M059J (cell line): ENCODE data around the gene ALPL. TPM values are rescaled to one million over a fixed set of nuclear protein-coding genes. Genes with fewer than 3 reads are reported as not detected.
"Not testable (repeated sequence)": the region's sequence is repeated elsewhere in the genome, so short reads cannot be mapped to it uniquely, and the experiment has no call there.

ENCODE experiments used
- DNase-seq: peaks from one replicate; pipeline ENCODE4 v3.0.0-alpha.2; 2012; ENCODE audit warnings: low read depth
- total RNA-seq: library from RNA; depleted of rRNA; stranded (reverse); fragments of >200 nt; shearing (Covaris generic); gene quantifications from 2 replicates; pipeline ENCODE4 v1.2.3, GENCODE V29; 2014

ALPL gene
- total RNA-seq, 1 experiment from 2014 or later, result 0.71 TPM

DNA sequence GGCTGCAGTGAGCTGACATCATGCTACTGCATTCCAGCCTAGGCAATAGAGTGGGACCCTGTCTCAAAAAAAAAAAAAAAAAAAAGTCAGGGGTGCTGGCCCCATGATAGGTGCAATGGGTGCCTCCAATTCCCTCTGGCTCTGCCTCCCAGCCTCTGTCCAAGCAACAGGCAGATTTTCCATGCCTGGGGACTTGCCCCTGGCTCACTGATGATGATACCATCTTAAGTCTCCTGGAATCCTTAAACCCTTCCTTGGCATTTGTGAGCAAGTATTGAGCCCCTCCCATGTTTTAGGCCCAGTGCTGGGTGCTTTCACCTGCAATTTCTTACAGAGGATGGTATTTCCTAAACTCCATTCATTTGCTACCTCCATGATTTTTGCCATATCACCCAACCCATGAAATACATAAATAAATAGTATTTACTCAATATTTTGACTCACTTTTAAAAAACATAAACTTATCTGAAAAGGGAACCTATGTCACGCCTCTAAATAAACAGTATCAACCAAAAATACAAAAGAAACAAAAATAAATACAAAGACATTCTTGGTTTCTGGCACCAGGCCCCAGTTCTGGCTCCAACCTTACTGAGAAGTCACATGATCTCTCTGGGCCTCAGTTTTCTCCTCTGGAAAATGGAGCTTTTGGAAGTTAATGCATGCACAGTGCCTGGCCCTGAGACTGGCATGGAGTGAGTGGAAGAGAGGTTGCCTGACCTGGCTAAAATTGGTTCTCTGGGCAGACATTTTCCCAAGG is 1.5 kb upstream of the ALPL start:
- DNase-seq, result no peak

DNA sequence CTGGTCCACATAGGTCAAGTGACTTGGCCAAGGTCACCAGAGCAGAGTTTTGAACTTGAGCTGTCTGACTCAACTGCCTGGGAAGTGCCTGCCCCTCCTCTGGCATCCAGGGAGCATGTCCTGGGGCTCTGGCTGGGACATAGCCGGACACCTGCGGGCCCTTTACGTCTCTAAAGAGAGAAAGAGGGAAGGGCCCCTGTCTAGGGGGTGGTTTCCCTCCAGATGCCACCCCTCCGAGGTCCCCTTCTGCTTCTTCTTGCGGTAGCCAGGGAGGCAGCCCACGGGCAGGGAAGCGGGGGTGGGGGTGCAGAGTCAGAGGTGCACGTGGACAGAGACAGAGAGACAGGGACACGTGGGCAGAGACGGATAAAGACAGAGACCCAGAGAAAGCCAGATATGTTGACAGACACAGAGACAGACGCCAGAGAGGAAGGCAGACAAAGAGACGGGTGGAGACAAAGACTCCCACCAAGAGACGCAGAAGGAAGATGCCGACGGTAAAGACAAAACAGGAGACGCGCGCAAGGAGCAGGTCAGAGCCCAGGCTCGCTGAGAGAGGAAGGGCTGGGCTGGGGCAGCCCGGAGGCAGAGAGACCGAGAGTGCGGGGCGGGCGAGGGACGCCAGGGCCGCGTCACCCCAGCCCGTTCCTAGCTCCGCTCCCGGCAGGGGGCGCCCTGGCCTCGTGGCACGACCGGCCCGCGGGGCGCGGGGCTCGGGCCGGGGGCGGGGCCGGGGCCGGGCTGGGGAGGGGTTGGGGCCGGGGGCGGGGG is 458 bp upstream of the ALPL start:
- DNase-seq, result peak; percentile 37

DNA sequence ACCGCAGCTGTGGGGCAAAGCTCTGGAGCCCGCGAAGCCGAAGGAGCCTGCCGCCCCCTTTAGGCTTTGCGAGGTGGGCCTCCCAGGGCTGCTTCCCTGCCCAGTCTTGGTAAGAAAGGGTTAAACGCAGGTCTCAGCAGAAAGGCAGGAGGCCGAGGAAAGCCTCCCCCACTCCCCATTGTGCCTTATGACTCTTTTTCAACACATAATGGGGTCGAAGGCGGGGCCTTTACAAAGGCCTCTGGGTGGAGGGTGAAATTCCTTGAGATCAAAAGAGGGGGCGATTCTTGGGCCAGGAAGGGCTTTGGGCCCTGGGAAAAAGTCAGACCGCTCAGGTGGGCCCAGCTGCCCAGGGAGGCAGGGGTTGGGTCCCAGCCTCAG is 880 bp downstream of the ALPL start:
- DNase-seq, result no peak

DNA sequence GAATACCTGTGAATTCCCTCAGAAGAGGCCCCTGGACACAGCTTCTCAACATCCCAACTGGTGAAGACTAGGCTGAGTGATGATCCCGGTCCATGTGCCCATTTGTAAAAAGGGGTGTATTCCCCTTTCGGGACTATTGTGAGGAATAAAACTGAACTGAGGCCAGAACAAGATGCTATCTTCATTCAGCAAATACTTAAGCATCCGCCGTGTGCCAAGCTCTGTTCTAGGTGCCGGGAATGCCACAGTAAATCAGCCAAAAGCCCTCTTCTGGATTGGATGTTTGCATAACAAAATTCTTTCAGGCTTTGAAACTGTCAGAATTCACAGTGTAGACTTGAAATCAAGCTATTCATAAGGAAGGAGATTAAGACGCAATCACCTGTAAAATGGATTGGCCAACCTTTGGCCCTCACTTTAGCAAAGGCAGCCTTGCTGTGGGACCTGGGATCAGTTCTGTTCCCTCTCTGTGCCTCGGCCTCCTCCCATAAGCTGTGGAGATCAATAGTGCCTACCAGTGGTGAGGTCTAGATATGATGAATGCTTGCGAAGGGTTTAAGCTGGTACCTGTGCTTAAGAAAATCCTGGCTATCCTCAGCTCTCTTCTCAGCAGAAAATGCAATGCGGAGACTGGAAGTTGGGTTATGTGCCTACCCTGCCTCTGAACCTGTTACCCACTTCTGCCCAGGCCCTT is 1.8 kb downstream of the ALPL start:
- DNase-seq, result no peak

DNA sequence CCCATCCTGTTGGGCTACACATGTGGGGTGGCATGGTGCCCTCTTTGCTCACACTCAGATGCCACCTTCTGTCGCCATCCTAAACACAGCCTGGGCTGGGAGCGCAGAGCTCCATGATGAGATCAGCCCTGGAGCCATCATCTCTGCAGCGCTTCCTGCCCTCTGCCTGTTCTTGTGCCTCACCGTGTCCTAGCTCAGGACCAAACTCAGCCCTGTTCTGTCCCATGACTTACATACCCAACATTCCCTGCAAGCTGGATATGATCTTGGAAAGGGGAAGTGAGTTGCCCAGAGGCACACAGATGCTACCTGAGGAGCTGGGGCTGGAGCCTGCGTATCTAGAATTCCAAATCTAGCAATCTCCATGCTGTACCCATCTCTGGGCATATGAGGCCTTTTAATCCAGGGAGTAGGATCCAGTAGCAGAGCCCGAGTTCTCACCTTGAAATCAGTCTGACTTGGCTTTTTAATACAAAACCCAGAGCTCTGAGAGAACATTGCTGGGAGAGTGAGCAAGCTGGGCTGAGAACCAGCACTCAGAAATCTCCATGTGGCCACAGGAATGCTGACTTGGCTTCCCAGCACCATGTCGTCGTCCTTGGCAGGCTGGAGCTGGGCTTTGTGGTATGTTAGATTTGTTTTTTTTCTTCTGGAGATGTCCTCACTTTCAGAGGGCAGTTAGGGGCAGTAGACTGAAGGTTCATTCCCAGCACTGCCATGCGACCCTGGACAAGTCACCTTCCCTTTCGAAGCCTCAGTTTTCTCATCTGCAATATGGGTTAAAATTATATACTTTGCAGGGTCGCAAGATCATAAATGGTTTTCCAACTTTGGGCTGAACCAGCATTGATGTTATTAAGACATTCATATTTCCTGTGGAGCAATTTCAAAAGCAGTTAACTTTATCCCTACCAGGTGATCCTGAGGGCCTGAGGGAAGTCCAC is 2.6 kb downstream of the ALPL start:
- DNase-seq, result peak; percentile 91

DNA sequence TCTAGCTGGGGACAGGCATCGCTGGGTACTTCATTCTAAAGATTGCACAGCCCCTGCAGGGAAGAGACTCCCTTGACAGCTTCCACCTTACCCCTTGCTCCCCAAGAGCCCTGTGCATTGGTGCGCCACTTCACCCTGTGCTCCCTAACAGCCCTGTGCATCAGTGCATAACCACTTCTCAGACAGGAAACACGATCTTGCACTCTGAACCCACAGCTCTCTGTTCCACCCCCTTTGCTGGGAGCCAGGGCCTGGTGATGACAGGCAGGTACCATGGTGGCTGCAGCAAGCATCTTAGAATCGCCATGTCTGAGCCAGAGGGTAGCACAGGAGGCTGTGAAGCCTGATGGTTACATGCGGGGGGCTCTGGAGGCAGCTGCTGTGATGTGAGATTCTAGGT is 5.0 kb downstream of the ALPL start:
- no peak for DNase-seq

DNA sequence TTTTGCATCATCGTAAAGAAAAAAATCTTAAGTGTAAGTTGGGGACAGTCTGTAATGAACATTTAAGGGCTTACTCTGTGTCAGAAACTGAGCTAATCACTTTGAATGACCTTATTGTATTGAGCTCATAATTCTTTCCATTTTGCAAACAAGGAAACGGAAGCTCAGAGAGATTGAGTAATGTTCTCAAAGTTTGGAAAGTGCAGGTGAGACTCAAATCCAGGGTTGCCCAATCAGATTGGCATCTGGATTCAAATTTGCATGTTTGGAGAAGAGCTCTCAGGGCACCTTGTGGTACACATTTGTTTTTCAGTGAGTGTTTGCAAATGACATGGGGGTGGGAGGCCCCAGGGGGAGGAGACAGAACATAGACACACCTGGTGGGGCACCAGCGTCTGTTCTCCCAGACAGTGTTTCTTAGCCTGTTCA is 8.0 kb downstream of the ALPL start:
- no peak for DNase-seq

DNA sequence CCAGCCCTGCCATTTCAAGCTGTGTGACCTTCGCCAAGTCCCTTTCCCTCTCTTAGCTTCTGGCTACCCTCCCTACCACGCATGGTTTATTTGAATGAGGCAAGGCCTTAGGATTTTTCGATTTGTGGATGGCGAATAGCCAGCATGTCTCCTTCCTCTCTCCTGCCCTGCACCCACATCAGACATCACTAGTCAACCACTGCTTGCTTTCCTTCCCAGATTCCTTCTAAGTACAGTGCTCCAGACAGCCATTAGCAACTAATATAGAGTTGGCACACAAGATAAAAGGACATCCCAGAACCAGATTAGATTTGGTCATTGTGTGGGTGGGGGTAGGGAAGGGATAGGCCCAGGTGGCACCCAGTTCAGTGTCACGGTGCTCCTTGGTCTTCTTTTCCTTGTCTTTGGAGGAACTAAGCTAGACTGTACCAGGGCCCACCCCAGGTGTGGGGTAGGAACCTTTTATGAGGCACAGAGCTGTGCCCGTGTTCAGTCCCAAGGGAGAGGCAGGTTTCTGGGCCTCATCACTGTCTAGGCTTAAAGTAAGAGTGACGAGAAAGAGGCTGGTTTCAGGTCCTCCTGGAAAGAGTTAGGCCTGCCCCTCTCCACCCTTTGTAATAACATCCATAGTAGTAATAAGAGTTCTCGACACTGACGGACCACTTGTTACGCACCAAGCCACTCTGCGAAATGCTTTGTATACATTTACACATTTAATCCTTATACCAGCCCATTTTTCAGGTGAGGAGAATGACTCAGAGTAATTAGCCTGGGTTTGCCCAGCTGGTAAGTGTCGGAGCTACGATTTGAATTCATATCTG is 8.6 kb downstream of the ALPL start:
- DNase-seq, result no peak

DNA sequence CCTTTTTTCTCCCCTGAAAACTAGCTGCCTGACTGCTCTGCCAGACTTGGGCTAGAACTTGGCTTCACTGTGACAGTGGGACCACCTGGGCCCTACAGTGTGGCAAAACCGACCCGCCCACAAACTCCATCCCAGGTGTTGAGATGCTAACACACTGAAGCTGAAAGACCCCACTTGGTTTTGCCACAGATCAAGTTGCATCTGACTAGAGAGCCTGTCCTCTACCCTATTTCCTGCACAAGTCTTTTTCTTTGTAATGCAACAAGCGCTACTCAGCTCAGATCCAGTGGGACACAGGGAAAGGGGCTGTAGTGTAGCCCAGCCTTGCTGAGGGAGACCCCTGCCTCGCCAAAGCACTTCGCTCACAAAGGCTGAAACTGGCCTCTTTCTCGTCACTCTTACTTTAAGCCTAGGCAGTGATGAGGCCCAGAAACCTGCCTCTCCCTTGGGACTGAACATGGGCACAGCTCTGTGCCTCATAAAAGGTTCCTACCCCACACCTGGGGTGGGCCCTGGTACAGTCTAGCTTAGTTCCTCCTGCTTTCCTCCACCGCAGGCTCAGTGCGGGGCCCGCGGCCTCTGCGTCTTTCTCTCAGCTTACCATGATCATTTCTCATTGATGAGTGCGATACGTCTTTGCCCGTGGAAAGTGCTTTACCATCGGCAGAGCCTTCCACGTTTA is 9.7 kb downstream of the ALPL start:
- DNase-seq, result no peak

DNA sequence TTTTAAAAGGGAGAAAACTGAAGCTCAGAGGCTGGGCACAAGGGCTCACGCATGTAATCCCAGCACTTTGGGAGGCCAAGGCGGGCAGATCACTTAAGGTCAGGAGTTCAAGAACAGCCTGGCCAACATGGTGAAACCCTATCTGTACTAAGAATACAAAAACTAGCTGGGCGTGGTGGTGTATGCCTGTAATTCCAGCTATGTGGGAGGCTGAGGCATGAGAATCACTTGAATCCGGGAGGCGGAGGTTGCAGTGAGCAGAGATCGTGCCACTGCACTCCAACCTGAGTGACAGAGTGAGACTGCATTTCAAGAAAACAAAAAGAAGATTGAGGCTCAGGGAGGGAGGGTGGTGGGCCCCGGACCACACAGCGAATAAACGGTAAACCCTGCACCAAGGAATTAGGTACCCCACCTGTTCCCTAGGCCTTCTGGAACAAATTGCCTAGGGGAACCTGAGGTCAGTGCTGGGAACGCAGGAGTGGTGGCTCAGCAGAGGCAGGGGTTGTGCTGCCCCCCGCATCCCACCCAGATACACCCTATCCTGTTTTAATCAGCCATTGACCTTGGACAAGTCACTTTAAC is 10.4 kb downstream of the ALPL start:
- not testable (repeated sequence) for DNase-seq

DNA sequence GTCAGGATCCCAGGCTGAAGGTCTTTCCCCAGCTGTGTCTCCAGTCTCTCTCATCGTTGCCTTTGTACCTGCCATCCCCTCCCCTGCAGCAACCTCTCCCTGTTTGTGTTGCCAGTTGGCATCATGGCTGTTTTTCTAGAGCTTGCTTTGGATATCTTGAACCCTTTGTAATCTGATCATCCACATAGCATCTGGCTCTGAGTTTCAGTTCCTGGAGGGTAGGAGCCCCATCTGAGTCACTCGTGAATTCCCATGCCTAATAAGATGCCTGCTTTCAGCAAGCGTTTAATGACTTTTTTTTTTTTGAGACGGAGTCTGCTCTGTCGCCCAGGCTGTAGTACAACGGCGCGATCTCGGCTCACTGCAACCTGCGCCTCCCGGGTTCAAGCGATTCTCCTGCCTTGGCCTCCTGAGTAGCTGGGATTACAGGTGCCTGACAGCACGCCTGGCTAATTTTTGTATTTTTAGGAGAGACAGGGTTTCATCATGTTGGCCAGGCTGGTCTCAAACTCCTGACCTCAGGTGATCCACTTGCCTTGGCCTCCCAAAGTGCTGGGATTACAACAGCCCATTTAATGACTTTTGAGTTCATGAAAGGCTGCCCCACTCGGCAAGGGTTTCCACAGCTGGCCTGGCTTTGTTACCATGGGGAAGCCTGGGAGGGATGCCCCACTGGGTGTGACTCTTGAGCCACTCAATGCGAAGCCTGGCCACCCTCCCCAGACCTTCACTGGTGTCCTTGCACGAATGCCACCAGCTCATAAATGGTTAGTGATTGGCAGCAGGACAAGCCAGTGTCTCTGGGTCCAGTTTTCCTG is 11.9 kb downstream of the ALPL start:
- DNase-seq, result peak; percentile 63

DNA sequence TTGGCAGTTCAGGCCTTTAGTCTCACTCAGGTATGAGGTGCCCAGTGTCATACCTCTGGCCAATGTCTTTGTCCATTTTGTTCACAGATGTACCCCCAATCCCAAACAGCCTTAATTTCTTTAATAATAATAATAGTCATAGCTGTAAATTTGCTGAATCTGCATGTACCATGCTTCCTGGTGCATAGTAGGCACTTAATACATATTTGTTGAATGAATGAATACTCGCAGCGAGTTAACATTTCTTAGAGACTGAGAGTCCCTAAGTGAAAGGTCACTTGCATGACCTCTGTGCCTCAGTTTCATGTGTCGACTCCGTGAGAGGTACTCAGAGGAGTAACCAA is 12.5 kb downstream of the ALPL start:
- no peak for DNase-seq

DNA sequence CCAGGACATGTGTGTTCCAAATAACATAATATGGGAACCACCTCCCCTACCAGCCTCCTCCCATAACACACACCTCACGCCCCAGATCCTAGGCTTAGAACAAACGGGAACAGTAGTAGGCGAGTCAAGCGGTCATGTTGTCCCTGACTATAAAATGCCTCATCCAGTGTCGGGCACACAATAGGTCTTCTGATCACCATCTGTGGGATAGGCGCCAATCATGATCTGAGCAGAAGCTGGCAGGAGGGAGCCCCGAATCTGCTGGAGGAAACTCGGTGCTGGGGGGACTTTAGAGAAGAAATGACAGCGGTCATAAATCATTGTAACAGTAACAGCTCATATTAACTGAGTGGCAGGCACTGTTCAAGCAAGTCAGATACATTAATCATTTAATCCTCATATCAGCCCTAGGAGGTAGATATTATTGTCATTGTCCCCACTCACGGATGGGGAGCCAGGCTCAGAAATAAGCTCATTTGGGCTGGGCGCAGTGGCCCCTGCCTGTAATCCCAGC is 13.4 kb downstream of the ALPL start:
- DNase-seq, result no peak

DNA sequence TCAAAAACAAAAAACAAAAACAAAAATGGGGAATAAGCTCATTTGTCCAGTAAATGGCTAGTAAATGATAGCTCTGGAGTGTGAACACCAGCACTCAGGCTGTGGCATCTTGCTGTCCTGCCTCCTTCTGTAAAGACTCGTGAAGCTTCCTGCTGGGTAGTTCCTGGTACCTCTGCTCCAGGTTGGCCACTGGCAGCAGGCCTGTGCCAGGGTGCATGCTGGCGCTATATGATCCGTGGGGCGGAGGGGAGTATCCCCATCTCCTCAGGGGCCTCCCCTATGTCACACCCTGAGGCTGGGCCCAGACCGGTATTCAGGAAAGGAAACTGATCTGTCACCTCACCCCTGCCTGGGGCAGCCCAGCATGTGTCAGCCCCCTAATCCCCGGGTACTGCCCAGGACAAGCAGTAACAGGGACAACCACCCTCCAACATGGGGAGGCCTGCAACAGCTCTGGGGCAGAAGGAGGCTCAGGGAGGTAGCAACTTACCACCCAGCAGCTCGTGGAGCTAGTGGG is 14.1 kb downstream of the ALPL start:
- DNase-seq, result no peak

DNA sequence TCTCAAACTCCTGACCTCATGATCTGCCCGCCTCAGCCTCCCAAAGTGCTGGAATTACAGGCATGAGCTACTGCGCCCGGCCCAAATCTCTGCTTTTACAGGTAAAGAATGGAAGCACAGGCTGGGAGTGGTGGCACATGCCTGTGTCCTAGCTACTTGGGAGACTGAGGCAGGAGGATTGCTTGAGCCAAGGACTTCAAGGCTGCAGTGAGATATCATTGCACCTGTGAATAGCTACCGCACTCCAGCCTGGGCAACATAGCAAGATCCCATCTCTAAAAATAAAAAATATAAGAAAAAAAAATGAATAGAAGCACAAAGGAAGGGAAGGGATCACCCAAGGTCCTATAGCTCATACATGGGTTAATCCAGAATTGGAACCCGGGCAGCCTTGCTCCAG is 15.0 kb downstream of the ALPL start:
- no peak for DNase-seq

DNA sequence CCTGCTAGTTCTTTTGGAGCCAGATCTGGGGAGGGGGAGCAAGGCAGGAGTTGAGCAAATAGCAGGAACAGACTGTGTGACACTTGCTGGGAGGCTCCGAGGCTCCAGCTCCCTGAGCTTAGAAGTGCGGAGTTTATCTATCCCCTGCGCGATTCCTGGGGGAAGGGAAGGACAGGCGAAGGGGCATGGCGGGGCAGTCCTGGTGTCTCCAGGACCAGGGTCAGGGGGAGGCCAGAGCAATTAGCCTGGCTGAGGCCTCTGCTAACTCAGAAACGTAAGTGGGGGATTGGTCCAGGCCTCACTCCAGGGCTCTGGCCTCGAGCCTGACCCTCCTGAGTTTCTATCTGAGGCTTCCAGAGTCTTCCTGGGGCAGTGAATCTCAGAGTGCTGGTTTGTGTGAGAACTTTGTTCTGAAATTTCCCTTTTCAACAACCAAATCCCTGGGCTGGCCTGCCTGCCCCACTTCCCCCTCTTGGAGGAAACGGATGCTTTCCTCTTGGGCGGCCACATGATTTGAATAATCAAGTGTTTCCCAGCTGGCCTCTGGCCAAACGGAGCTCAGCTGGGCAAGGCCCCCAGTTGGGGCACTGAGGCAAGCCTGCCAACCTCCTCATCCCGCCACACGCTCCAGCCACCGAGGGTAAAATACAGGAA is 15.6 kb downstream of the ALPL start:
- DNase-seq, result no peak

DNA sequence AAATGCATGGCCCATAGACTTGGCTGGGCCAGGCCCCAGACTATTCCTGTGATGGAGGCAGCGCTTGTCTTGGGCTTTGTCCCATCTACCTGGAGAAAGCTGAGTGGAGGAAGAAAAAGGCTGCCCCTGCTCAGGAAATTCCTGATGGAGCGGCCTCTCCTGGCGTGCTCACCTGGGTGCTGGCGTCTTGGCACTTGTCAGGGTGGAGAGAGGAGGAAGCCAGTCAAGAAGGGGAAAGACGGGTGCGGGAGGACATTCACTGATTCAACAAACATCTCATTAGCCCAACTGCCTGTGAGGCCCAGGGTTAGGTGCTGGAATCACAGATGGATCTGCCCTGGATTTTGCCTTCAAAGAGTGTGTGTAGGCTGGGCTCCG is 16.1 kb downstream of the ALPL start:
- no peak for DNase-seq

DNA sequence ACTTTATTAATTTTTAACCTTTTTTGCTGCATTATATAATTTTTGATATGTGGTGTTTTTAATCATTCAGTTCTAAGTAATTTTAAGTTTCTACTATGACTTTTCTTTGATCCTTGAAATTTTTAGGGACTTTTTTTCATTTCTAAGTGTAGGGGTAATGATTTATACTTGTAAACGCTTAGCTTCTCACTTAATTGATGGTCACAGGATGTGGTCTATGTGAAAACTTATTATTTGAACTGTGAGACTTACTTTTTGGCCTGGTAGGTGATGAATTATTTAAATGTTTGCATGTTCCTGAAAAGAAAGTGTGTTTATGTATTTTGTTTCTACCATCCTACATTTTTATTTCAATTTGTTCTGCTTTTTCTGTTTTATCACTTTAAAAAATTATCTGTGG is 17.2 kb downstream of the ALPL start:
- no peak for DNase-seq
